Astrocyte of the spinal cord (primary cell): ENCODE data around the gene MLF1.
"Not testable (repeated sequence)": the region's sequence is repeated elsewhere in the genome, so short reads cannot be mapped to it uniquely, and the experiment has no call there.

ENCODE experiments used
- DNase-seq: peaks from one replicate; pipeline ENCODE4 v3.0.0; 2011; ENCODE audit warnings: low read depth, low spot score
- H3K4me3 ChIP-seq: 2 replicates; pipeline ENCODE4 v1.5.1; 2011; ENCODE audit warnings: low read depth, mild to moderate bottlenecking, low read length, moderate library complexity
- in situ Hi-C: cut with HindIII; loops from 2 replicates; pipeline ENCODE4 v1.10.0; 2017; ENCODE audit warnings: low sequenced_read_pairs
- TF ChIP-seq, protein P1 (sequence below): IDR thresholded peaks from 2 replicates; pipeline ENCODE4 v1.5.1; 2012; ENCODE audit warnings: low read depth, mild to moderate bottlenecking, low read length, inconsistent platforms

MLF1 gene

DNA sequence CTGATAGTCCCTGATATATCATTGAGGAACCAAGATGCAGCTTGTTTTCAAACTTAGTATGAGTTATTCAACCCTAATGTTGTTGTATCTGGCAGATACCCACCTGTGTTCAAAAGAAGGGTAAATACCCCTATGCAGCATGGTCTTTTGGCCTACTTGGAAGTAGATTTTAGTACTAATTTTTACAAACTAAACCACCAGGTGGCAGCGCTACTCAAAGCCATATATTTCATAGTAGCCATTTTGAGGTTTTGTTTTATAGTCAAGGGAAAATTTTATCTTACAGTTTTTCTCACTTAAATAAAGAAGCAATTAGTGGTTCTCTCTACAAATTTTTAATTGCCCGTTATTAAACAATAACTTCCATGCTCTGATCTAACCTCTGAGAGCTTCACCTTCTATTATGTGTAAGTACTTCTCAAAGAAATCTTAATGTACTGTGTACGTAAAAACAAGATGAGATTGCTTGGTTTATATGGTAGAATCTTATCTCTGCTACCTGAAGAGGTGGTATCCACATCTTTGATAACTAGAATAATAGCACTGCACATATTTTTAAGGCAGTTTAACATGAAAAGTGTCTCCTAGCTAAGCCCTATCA lies 31.5 kb upstream of the MLF1 start:
- in situ Hi-C loops, result no loop called here

DNA sequence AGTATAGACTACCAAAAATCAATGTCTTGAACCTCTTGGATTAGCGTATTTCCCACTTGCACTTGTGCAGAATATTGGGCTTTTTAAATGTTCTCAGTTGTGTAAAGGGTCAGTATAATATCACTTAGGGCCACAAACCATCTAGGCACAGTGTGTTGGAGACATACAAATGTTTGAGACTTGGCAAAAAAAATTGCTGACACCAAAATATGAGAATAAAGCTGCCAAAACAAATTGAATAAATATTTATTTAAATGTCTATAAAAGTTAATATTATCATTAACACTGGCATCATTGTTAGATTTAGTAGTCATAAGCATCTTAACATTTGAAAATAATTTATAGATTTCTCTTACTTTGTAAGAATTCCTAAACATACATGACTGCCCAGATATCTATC lies 30.9 kb upstream of the MLF1 start:
- TF ChIP-seq, protein P1, sequence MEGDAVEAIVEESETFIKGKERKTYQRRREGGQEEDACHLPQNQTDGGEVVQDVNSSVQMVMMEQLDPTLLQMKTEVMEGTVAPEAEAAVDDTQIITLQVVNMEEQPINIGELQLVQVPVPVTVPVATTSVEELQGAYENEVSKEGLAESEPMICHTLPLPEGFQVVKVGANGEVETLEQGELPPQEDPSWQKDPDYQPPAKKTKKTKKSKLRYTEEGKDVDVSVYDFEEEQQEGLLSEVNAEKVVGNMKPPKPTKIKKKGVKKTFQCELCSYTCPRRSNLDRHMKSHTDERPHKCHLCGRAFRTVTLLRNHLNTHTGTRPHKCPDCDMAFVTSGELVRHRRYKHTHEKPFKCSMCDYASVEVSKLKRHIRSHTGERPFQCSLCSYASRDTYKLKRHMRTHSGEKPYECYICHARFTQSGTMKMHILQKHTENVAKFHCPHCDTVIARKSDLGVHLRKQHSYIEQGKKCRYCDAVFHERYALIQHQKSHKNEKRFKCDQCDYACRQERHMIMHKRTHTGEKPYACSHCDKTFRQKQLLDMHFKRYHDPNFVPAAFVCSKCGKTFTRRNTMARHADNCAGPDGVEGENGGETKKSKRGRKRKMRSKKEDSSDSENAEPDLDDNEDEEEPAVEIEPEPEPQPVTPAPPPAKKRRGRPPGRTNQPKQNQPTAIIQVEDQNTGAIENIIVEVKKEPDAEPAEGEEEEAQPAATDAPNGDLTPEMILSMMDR, result no peak
- no peak overlapping the region for H3K4me3 ChIP-seq
- DNase-seq, result no peak
- in situ Hi-C loops, result no loop called here

More for the DNA sequence above, 31.5 kb upstream of the MLF1 start:
- TF ChIP-seq, protein P1, result peak; percentile 56
- peak; percentile 72 for DNase-seq
- no peak overlapping the region for H3K4me3 ChIP-seq

DNA sequence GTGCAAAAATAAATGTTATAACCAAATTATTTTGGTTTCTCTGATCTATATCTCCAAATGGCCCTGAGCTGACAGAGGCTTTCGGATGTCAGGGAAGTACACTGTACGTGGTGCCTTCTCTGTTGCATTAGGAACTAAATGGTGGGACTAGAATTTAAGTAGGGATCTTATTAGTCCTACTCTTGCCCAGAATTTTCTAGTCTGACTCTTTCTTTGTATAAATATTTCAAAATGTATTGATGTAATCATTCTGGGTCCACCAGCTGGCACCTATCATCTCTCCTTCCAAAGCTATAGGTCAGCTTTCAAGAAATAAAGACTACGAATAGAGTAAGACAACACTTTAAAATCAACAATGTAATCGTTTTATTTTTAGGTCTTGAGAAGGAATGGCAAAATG lies 22.3 kb upstream of the MLF1 start:
- TF ChIP-seq, protein P1, result no peak
- in situ Hi-C loops, result no loop called here
- no peak for DNase-seq
- no peak overlapping the region for H3K4me3 ChIP-seq

DNA sequence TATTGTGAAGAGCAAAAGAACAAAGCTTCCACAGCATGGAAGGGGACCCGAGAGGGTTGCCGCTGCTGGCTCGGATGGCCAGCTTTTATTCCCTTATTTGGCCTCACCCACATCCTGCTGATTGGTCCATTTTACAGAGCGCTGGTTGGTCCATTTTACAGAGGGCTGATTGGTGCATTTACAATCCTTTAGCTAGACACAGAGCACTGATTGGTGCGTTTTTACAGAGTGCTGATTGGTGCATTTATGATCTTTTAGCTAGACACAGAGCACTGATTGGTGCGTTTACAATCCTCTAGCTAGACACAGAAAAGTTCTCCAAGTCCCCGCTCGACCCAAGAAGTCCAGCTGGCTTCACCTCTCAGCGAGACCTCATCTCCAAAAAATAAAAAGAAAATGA lies 21.1 kb upstream of the MLF1 start:
- in situ Hi-C loops, H3K4me3 ChIP-seq, DNase-seq: not testable (repeated sequence)

- in situ Hi-C loops, result no loop called here
- no peak overlapping the region for H3K4me3 ChIP-seq
- no peak for DNase-seq
- TF ChIP-seq, protein P1, result no peak
These were observed 18.9 kb upstream of the MLF1 start for GRCh38 chr3:158552124-158552523.

- H3K4me3 ChIP-seq, result no peak overlapping the region
- in situ Hi-C loops, result no loop called here
- TF ChIP-seq, protein P1, result no peak
- DNase-seq, result no peak
These were observed 11.5 kb upstream of the MLF1 start for GRCh38 chr3:158559504-158559903.

GRCh38 chr3:158560979-158561378 lies 10.0 kb upstream of the MLF1 start:
- DNase-seq, result no peak
- H3K4me3 ChIP-seq, result no peak overlapping the region
- in situ Hi-C loops, result no loop called here
- TF ChIP-seq, protein P1, result no peak
